ENCODE results near the gene PAOX.

The PAOX gene

DNA sequence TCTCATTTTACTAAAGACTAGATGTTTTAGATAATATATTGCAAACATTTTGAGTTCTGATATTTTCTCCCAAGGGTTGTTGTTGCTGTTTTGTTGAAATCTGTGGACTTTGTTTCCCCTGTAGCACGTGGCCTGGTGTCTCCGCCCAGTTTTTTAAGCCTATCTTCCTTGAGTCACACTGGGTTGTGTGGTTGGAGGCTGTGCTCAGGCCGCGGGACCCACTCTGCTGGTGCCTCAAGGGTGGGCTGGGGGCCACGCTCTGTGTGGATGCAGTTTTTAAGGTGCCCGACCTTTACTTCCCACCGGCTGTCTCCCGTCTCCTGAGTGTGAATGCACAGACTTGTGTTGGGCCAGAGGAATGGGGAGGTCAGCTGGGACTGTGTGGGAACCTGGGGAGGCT is 36.1 kb upstream of the PAOX start:
- DNase-seq (ENCODE audit: low spot score): no peak
- TF ChIP-seq, protein P1, sequence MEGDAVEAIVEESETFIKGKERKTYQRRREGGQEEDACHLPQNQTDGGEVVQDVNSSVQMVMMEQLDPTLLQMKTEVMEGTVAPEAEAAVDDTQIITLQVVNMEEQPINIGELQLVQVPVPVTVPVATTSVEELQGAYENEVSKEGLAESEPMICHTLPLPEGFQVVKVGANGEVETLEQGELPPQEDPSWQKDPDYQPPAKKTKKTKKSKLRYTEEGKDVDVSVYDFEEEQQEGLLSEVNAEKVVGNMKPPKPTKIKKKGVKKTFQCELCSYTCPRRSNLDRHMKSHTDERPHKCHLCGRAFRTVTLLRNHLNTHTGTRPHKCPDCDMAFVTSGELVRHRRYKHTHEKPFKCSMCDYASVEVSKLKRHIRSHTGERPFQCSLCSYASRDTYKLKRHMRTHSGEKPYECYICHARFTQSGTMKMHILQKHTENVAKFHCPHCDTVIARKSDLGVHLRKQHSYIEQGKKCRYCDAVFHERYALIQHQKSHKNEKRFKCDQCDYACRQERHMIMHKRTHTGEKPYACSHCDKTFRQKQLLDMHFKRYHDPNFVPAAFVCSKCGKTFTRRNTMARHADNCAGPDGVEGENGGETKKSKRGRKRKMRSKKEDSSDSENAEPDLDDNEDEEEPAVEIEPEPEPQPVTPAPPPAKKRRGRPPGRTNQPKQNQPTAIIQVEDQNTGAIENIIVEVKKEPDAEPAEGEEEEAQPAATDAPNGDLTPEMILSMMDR (IDR thresholded peaks at IDR 0.05; ENCODE audit: borderline replicate concordance, control extremely low read depth, extremely low read depth, insufficient read depth, missing control alignments): no peak
- in situ Hi-C loops (cut with MboI; ENCODE audit: low sequenced_read_pairs, unreplicated experiment): no loop called here

DNA sequence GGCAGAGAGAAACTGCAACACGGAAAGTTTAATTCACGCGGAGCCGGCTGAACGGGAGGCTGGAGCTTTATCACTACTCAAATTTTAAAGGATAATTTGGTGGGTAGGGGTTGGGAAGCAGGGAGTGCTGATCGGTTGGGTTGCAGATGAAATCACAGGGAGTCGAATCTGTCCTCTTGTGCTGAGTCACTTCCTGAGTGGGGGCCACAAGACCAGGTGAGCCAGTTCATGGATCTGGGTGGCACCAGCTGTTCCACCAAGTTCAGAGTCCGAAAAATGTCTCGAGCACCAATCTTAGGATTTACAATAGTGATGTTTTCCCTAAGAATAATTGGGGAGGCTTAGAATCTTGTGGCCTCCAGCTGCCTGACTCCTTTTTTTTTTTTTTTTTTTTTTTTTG is 35.5 kb upstream of the PAOX start:
- TF ChIP-seq, protein P1 (IDR thresholded peaks at IDR 0.05; ENCODE audit: borderline replicate concordance, control extremely low read depth, extremely low read depth, insufficient read depth, missing control alignments): no peak
- DNase-seq (ENCODE audit: low spot score): no peak
- in situ Hi-C loops (cut with MboI; ENCODE audit: low sequenced_read_pairs, unreplicated experiment): no loop called here

DNA sequence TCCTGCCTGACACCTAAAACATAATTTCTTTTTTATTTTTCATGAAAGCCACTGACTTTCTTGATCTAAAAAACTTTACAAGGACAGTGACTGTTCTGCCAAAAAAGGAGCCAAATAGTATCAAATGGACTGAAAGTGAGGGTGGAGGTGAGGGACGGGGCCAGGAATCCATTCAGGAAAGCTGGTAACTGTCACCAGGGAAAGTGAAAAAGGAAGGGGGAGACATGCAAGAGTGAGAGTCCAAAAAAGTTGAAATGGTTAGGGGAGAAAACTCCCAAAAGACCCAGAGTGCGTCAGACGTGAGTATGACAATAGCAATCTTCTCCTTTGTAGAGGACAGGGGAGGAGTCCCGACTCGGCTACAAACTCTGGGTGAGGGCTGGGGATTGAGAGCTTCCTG is 34.8 kb upstream of the PAOX start:
- TF ChIP-seq, protein P1 (IDR thresholded peaks at IDR 0.05; ENCODE audit: borderline replicate concordance, control extremely low read depth, extremely low read depth, insufficient read depth, missing control alignments): no peak
- DNase-seq (ENCODE audit: low spot score): no peak
- in situ Hi-C loops (cut with MboI; ENCODE audit: low sequenced_read_pairs, unreplicated experiment): no loop called here

DNA sequence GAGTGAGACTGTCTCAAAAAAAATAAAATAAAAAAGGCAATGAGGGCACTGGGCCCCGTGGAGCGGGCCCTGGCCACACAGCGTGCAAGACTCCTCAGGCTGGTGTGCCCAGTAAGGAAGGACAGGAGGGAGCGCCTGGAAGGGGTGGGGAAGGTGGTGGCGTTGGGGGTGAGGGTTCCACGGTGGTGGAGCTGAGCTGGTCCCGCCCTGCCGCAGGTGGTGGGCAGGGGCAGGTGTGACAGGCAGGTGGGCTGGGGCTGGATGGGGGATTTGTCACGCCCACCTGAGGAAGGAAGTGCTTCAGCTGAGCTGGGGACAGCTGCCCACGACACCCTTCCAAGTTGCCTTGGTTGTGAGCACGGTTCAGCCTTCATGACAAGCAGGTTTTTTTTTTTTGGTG is 32.6 kb upstream of the PAOX start:
- no peak for DNase-seq (ENCODE audit: low spot score)
- TF ChIP-seq, protein P1 (IDR thresholded peaks at IDR 0.05; ENCODE audit: borderline replicate concordance, control extremely low read depth, extremely low read depth, insufficient read depth, missing control alignments): no peak
- in situ Hi-C loops (cut with MboI; ENCODE audit: low sequenced_read_pairs, unreplicated experiment): no loop called here

DNA sequence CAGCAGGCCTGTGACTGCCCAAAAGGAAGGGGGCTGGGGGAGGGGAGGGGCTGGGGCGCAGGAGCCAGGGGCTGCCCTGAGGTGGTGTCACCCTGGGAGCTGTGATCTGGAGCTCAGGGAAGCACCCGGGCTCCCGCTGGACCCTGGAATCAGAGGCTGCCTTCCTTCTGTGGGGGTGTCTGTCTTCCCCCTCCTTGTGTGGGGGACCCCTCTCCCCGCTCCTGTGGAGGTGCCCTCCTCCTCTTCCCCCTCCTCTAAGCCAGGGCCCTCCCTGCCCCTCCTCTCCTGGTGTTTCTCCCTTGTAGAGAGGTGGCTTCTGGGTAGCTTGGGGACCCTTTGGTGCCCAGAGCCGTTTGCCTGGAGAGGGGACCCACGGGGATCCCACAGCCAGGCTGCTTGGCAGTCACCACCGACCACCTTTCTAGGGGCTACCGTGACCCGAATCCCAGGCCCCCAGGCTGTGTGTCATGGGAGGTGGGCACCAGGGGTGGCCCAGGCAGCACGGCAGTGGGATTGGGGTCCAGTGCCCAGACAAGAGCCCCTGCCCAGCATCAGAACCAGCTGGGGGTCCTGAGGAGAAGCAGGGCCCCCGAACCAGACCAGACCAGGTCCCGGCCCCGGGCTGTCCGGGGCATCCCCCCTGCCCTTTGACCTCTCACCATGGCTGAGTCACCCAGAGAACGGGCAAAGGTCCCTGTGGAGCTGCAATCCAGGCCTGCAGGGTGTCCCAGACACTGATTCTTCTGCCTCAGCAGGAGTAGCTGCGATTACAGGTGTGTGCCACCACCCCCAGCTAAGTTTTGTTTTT is 31.1 kb upstream of the PAOX start:
- no peak for DNase-seq (ENCODE audit: low spot score)
- in situ Hi-C loops (cut with MboI; ENCODE audit: low sequenced_read_pairs, unreplicated experiment): no loop called here
- TF ChIP-seq, protein P1 (IDR thresholded peaks at IDR 0.05; ENCODE audit: borderline replicate concordance, control extremely low read depth, extremely low read depth, insufficient read depth, missing control alignments): no peak

DNA sequence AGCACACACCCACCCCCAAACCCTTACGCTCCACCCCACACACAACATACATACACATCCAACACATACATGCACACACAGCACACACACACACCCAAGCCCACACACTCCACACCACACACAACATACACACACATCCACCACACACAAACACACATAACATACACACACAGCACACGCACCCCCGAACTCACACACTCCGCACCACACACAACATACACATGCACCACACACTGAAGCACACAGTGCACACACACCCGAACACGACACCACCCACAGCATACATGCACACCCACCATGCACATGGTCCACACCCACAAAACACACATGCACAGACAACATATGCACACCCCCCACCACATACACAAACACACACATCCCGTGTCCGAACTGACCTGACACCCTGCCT is 29.9 kb upstream of the PAOX start:
- in situ Hi-C loops (cut with MboI; ENCODE audit: low sequenced_read_pairs, unreplicated experiment): no loop called here
- no peak for DNase-seq (ENCODE audit: low spot score)
- TF ChIP-seq, protein P1 (IDR thresholded peaks at IDR 0.05; ENCODE audit: borderline replicate concordance, control extremely low read depth, extremely low read depth, insufficient read depth, missing control alignments): no peak

All from GM13976 (cell line).